ENCODE measurements around the gene OXSR1. TPM values are rescaled to one million over a fixed set of nuclear protein-coding genes. Genes with fewer than 3 reads are reported as not detected.
"Not testable (repeated sequence)": the region's sequence is repeated elsewhere in the genome, so short reads cannot be mapped to it uniquely, and the experiment has no call there.

The OXSR1 gene
- total RNA-seq, 1 donor from 2014 or later: 20.9 TPM

DNA sequence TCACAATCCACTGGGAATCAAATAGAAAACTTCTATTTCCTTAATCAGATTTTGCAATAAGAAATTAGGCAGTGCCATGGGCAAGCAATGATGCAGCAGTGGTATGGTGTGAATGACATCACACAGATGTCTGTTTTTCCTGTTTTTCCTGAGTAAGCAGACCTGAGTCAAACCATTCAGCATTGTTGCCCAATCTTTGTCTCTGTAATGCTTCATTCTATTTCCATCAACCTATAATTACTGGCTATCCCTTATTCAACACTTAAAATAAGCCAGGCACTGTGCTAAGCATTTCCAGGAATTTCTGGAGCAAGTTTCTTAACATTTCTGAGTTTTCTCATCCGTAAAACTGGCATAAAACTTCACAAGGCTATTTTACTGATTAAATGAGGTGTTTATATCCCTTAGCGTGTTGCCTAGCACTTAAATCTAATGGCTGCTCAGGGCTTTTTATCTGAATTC, 11.3 kb upstream of the OXSR1 start:
- Histone ChIP-seq H3K27ac (ENCODE audit: low read depth, low read length) (no peak overlapping the region), H3K9me3 (ENCODE audit: control insufficient read depth in 3 of 3, low read length in 3 of 3) (no peaks in the 10 kb centered on the region), H3K9ac (ENCODE audit: low read depth in 1 of 3, low read length in 3 of 3) (no peak overlapping the region), H3K4me1 (ENCODE audit: control insufficient read depth in 3 of 3, insufficient read depth in 3 of 3, low read length in 3 of 3) (no peaks in the 10 kb centered on the region), H3K27me3 (ENCODE audit: control insufficient read depth in 3 of 3, insufficient read depth in 3 of 3, low read length in 3 of 3) (no peaks in the 10 kb centered on the region), H3K4me3 (ENCODE audit: low read length in 3 of 3) (no peak overlapping the region), H3K36me3 (ENCODE audit: control insufficient read depth in 3 of 3, insufficient read depth in 3 of 3, low read length in 3 of 3) (no peaks in the 10 kb centered on the region)

DNA sequence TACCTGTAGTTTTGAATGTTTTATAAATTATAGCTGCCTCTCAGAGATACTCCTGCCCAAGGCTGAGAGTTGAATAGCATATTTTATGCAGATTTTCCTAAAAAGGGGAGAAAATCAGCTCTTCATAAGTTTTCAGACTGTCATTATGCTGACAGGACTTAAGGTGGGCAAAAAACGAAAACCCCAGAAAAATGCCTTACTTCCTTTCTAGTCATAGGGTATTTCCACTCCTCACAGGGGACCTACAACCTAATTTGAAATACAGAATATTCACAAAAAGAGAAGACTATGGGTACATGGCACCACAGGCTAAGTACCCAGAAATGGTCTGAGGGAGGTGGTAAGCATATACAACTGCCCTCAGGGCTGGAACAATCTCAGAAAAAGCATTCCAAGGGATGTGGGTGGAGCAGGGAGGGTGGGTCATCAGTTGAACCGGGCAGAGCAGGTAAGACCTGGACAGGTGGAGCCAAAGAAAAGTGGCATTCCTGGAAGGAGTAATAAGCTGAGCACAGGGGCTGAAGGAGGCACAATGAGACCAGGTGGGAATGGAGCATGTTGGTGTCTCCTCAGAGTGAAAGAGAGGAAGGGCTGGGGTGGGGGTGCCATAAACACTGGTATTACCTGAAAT, 10.6 kb upstream of the OXSR1 start:
- H3K9ac ChIP-seq (ENCODE audit: low read depth in 1 of 3, low read length in 3 of 3): no peak overlapping the region
- no peaks in the 10 kb centered on the region for H3K36me3 ChIP-seq (ENCODE audit: control insufficient read depth in 3 of 3, insufficient read depth in 3 of 3, low read length in 3 of 3)

DNA sequence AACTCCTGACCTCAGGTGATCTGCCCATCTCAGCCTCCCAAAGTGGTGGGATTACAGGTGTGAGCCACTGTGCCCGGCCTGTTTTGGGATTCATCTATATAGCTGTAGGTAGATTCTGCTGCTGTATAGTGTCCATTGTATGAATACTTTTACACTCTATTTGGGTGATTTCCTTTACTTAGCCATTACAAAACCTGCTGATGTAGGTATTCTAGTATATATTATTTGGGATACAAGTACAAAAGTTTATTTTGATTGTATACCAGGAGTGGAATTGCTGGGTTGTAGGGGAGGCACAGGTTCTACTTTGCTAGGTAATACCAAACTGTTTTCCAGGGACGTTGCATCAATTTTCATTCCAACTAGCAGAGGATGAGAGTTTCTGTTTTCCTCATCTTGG, 9.5 kb upstream of the OXSR1 start:
- H3K9me3 ChIP-seq (ENCODE audit: control insufficient read depth in 3 of 3, low read length in 3 of 3): no peaks in the 10 kb centered on the region
- H3K9ac ChIP-seq (ENCODE audit: low read depth in 1 of 3, low read length in 3 of 3): no peak overlapping the region
- no peaks in the 10 kb centered on the region for H3K27me3 ChIP-seq (ENCODE audit: control insufficient read depth in 3 of 3, insufficient read depth in 3 of 3, low read length in 3 of 3)
- H3K36me3 ChIP-seq (ENCODE audit: control insufficient read depth in 3 of 3, insufficient read depth in 3 of 3, low read length in 3 of 3): no peaks in the 10 kb centered on the region
- no peak overlapping the region for H3K27ac ChIP-seq (ENCODE audit: low read depth, low read length)
- no peaks in the 10 kb centered on the region for H3K4me1 ChIP-seq (ENCODE audit: control insufficient read depth in 3 of 3, insufficient read depth in 3 of 3, low read length in 3 of 3)
- H3K4me3 ChIP-seq (ENCODE audit: low read length in 3 of 3): no peak overlapping the region

More for the DNA sequence above, 10.6 kb upstream of the OXSR1 start:
- H3K4me1 ChIP-seq (ENCODE audit: control insufficient read depth in 3 of 3, insufficient read depth in 3 of 3, low read length in 3 of 3): no peaks in the 10 kb centered on the region
- H3K4me3 ChIP-seq (ENCODE audit: low read length in 3 of 3): no peak overlapping the region
- no peaks in the 10 kb centered on the region for H3K27me3 ChIP-seq (ENCODE audit: control insufficient read depth in 3 of 3, insufficient read depth in 3 of 3, low read length in 3 of 3)
- no peak overlapping the region for H3K27ac ChIP-seq (ENCODE audit: low read depth, low read length)
- H3K9me3 ChIP-seq (ENCODE audit: control insufficient read depth in 3 of 3, low read length in 3 of 3): no peaks in the 10 kb centered on the region

DNA sequence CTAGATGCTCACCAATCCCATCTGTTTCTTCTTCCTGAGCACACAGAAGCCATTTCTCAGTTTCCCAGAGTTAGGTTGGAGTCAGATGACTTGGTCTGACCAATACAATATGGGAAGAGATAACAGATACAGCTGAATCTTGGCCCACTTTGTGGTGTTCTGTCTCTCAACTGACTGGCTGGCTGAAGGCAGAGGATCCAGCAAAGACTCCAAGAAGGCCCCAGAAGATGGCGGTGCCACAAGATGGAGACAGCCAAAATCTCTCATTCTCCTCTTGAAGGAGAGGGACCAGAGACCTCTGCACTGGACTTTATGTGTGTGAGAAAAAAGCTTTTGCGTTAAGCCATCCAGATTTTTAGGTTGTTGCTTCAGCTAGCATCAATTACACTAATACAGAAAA, 8.2 kb upstream of the OXSR1 start:
- no peaks in the 10 kb centered on the region for H3K36me3 ChIP-seq (ENCODE audit: control insufficient read depth in 3 of 3, insufficient read depth in 3 of 3, low read length in 3 of 3)
- H3K27ac ChIP-seq (ENCODE audit: low read depth, low read length): no peak overlapping the region
- no peak overlapping the region for H3K4me3 ChIP-seq (ENCODE audit: low read length in 3 of 3)
- H3K9ac ChIP-seq (ENCODE audit: low read depth in 1 of 3, low read length in 3 of 3): no peak overlapping the region
- H3K4me1 ChIP-seq (ENCODE audit: control insufficient read depth in 3 of 3, insufficient read depth in 3 of 3, low read length in 3 of 3): no peaks in the 10 kb centered on the region
- no peaks in the 10 kb centered on the region for H3K9me3 ChIP-seq (ENCODE audit: control insufficient read depth in 3 of 3, low read length in 3 of 3)
- H3K27me3 ChIP-seq (ENCODE audit: control insufficient read depth in 3 of 3, insufficient read depth in 3 of 3, low read length in 3 of 3): no peaks in the 10 kb centered on the region

DNA sequence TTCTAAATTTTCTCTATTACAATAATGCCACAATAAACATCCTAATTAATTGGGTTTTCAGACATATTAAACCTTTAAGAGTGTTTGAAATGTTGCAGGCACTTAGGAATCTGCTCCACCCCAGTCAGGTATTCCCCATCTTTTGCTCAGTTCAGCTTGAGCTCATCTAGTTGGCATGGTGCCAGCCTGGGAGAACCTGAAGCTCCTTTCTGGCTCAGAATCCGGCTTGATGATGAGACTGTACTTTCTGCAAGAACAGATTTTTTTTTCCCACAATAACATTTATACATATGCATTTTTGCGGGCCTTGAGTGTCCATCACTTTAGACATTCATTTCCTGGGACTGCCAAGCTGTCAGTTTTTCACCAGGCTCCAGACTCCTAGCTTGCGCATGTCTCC, 7.7 kb upstream of the OXSR1 start:
- Histone ChIP-seq H3K9ac (ENCODE audit: low read depth in 1 of 3, low read length in 3 of 3) (no peak overlapping the region), H3K27me3 (ENCODE audit: control insufficient read depth in 3 of 3, insufficient read depth in 3 of 3, low read length in 3 of 3) (no peaks in the 10 kb centered on the region), H3K36me3 (ENCODE audit: control insufficient read depth in 3 of 3, insufficient read depth in 3 of 3, low read length in 3 of 3) (no peaks in the 10 kb centered on the region), H3K9me3 (ENCODE audit: control insufficient read depth in 3 of 3, low read length in 3 of 3) (no peaks in the 10 kb centered on the region), H3K4me1 (ENCODE audit: control insufficient read depth in 3 of 3, insufficient read depth in 3 of 3, low read length in 3 of 3) (no peaks in the 10 kb centered on the region), H3K27ac (ENCODE audit: low read depth, low read length) (no peak overlapping the region), H3K4me3 (ENCODE audit: low read length in 3 of 3) (no peak overlapping the region)

DNA sequence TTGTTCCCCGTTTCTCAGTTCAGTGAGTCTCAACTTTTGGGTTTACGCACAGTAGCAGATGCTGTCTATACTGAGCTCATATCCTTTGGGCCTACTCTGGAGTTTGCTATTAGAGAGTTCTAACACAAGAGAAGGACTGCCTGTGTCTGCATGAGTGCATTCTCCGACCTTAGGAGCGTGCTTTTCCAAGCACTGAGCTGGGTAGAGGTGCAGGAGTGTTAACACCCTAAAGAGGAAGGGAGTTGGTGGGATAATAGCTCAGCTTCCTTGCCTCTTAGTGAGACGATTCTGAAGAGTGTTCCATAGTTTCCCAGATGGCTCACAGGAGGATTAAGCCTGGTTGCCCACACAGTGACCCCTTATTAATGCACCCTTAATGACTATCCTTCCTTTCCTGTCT, 6.9 kb upstream of the OXSR1 start:
- H3K4me1 ChIP-seq (ENCODE audit: control insufficient read depth in 3 of 3, insufficient read depth in 3 of 3, low read length in 3 of 3): no peaks in the 10 kb centered on the region
- H3K4me3 ChIP-seq (ENCODE audit: low read length in 3 of 3): no peak overlapping the region
- no peaks in the 10 kb centered on the region for H3K36me3 ChIP-seq (ENCODE audit: control insufficient read depth in 3 of 3, insufficient read depth in 3 of 3, low read length in 3 of 3)
- no peaks in the 10 kb centered on the region for H3K27me3 ChIP-seq (ENCODE audit: control insufficient read depth in 3 of 3, insufficient read depth in 3 of 3, low read length in 3 of 3)
- no peak overlapping the region for H3K9ac ChIP-seq (ENCODE audit: low read depth in 1 of 3, low read length in 3 of 3)
- H3K9me3 ChIP-seq (ENCODE audit: control insufficient read depth in 3 of 3, low read length in 3 of 3): no peaks in the 10 kb centered on the region
- no peak overlapping the region for H3K27ac ChIP-seq (ENCODE audit: low read depth, low read length)

DNA sequence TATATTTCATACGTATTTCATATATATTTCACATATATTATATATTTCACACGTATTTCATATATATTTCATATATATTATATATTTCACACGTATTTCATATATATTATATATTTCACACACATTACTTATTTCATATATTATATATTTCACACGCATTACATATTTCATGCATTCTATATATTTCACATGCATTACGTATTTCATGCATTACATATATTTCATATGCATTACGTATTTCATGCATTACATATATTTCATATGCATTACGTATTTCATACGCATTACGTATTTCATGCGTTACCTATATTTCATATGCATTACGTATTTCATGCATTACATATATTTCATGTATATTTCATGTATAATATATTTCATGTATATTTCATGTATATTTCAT, 4.6 kb upstream of the OXSR1 start:
- H3K4me3 ChIP-seq (ENCODE audit: low read length in 3 of 3); H3K36me3 ChIP-seq (ENCODE audit: control insufficient read depth in 3 of 3, insufficient read depth in 3 of 3, low read length in 3 of 3); H3K27ac ChIP-seq (ENCODE audit: low read depth, low read length); H3K4me1 ChIP-seq (ENCODE audit: control insufficient read depth in 3 of 3, insufficient read depth in 3 of 3, low read length in 3 of 3); H3K9ac ChIP-seq (ENCODE audit: low read depth in 1 of 3, low read length in 3 of 3); H3K9me3 ChIP-seq (ENCODE audit: control insufficient read depth in 3 of 3, low read length in 3 of 3); H3K27me3 ChIP-seq (ENCODE audit: control insufficient read depth in 3 of 3, insufficient read depth in 3 of 3, low read length in 3 of 3): not testable (repeated sequence)

DNA sequence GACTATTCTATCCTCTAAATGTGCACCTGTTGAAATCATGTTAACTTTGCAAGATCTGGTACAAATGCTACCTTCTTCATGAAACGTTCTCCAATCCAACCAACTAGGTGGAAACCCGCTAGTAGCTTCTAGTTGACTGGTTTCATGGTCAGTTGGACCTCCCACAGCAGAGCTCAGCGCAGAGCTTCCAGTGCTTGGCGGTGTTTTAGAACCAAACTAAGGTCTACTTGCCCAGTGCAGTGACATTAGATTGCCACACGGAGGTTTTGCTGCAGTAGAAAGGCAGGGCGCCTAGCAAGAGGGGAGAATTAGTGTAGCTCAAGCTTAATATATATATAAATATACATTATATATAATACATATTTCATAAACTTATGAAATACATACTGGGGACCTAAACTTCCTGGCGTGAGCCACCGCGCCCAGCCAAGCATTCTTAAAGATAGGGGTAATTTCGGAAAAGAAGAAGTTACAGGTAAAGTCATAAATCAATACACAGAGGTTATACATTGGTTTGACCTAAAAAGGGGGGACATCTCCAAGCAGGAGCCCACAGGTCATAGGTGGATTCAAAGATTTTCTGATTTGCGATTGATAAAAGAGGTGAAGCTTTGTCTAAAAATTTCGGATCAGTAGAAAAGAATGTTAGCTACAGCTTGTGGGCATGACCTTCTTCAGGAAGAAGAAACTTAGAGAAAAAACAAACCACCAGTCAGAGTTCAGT, 2.1 kb upstream of the OXSR1 start:
- no peaks in the 10 kb centered on the region for H3K36me3 ChIP-seq (ENCODE audit: control insufficient read depth in 3 of 3, insufficient read depth in 3 of 3, low read length in 3 of 3)
- no peak overlapping the region for H3K9ac ChIP-seq (ENCODE audit: low read depth in 1 of 3, low read length in 3 of 3)
- H3K4me1 ChIP-seq (ENCODE audit: control insufficient read depth in 3 of 3, insufficient read depth in 3 of 3, low read length in 3 of 3): peaks cover 11 to 14% (median 12%) of the 10 kb centered on the region in 3 donors
- no peaks in the 10 kb centered on the region for H3K27me3 ChIP-seq (ENCODE audit: control insufficient read depth in 3 of 3, insufficient read depth in 3 of 3, low read length in 3 of 3)
- H3K4me3 ChIP-seq (ENCODE audit: low read length in 3 of 3): no peak overlapping the region
- H3K27ac ChIP-seq (ENCODE audit: low read depth, low read length): no peak overlapping the region
- no peaks in the 10 kb centered on the region for H3K9me3 ChIP-seq (ENCODE audit: control insufficient read depth in 3 of 3, low read length in 3 of 3)

DNA sequence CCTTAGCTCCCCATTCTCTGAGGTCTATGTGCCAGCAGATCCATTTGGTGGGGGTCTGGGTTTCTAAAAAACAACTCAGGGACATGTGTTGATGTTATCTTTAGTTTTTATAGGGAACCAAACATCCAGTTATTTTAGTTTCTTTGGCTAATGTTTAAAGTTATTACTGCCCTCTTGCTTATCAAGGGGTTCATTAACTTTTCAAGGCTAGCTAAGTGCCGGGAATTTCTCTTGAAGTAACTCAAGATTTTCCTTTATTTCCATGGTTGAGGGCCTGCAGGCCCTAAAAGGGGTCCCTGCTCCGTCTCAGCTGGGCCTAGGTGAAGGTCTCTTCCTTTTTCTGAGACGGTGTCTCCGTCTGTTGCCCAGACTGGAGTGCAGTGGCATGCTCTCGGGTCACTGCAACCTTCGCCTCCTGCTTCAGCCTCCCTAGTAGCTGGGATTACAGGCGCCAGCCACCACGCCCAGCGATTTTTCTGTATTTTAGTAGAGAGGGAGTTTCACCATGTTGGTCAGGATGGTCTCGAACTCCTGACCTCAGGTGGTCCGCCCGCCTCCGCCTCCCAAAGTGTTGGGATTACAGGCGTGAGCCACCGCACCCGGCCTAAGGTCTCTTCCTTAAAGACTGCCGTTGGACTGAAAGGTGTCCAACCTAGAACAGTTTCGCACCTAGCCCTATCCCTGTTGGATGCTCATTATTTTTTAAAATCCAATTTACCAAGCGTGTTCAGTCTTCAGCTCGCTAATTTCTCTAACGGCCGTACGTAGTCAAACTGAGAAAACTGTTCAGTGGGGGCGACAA, 1.3 kb upstream of the OXSR1 start:
- H3K36me3 ChIP-seq (ENCODE audit: control insufficient read depth in 3 of 3, insufficient read depth in 3 of 3, low read length in 3 of 3): no peaks in the 10 kb centered on the region
- peak overlapping the region; percentile 88 to 94 (median 89) for H3K9ac ChIP-seq (ENCODE audit: low read depth in 1 of 3, low read length in 3 of 3)

DNA sequence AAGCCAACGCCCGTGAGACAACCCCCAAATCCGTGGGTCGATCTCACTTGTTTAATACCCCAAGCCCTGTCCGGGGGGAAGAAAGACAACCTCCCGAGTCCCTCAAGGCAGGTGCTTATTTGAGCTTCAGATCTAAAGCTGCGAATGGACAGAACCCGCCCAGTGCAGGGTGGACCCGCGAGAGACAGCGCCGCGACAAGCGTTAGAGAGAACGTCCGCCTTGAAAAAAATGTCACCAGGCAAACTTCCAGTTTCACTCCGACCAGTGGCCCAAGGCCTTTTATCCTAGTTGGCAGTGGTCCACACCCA, 740 bp upstream of the OXSR1 start:
- H3K9me3 ChIP-seq (ENCODE audit: control insufficient read depth in 3 of 3, low read length in 3 of 3): no peaks in the 10 kb centered on the region
- peaks cover 11 to 14% (median 12%) of the 10 kb centered on the region in 3 donors for H3K4me1 ChIP-seq (ENCODE audit: control insufficient read depth in 3 of 3, insufficient read depth in 3 of 3, low read length in 3 of 3)
- no peaks in the 10 kb centered on the region for H3K27me3 ChIP-seq (ENCODE audit: control insufficient read depth in 3 of 3, insufficient read depth in 3 of 3, low read length in 3 of 3)
- peak overlapping the region; percentile 88 to 94 (median 89) for H3K9ac ChIP-seq (ENCODE audit: low read depth in 1 of 3, low read length in 3 of 3)
- no peaks in the 10 kb centered on the region for H3K36me3 ChIP-seq (ENCODE audit: control insufficient read depth in 3 of 3, insufficient read depth in 3 of 3, low read length in 3 of 3)
- H3K4me3 ChIP-seq (ENCODE audit: low read length in 3 of 3): peak overlapping the region; percentile 82 to 93 (median 90)
- H3K27ac ChIP-seq (ENCODE audit: low read depth, low read length): peak overlapping the region; percentile 98

More for the DNA sequence above, 1.3 kb upstream of the OXSR1 start:
- Histone ChIP-seq H3K4me3 (ENCODE audit: low read length in 3 of 3) (peak overlapping the region; percentile 82 to 93 (median 90)), H3K9me3 (ENCODE audit: control insufficient read depth in 3 of 3, low read length in 3 of 3) (no peaks in the 10 kb centered on the region), H3K27me3 (ENCODE audit: control insufficient read depth in 3 of 3, insufficient read depth in 3 of 3, low read length in 3 of 3) (no peaks in the 10 kb centered on the region), H3K27ac (ENCODE audit: low read depth, low read length) (peak overlapping the region; percentile 98), H3K4me1 (ENCODE audit: control insufficient read depth in 3 of 3, insufficient read depth in 3 of 3, low read length in 3 of 3) (peaks cover 11 to 14% (median 12%) of the 10 kb centered on the region in 3 donors)
